WTC11 (cell line): ENCODE data around the gene METTL1. TPM values are rescaled to one million over a fixed set of nuclear protein-coding genes. Genes with fewer than 3 reads are reported as not detected.

ENCODE experiments used
- ATF1 ChIP-seq: sonication (generic); formaldehyde crosslinking; IDR thresholded peaks from 2 replicates; pipeline ENCODE4 v1.8.1; 2023; ENCODE audit warnings: mild to moderate bottlenecking, moderate library complexity, missing genetic modification reagents
- ATF3 ChIP-seq: sonication (generic); formaldehyde crosslinking; conservative IDR thresholded peaks from 2 replicates; pipeline ENCODE4 v1.8.1; 2022; ENCODE audit warnings: mild to moderate bottlenecking, missing genetic modification reagents
- CDX4 ChIP-seq: fragments of 250-450 bp; sonication (Bioruptor Pico); IDR thresholded peaks from 2 replicates; pipeline ENCODE4 v1.9.0; 2021; ENCODE audit warnings: moderate library complexity, mild to moderate bottlenecking, inconsistent platforms, borderline replicate concordance
- CREB1 ChIP-seq: sonication (generic); formaldehyde crosslinking; IDR thresholded peaks from 2 replicates; pipeline ENCODE4 v1.8.0; 2023; ENCODE audit warnings: mild to moderate bottlenecking, missing genetic modification reagents
- EMX1 ChIP-seq: fragments of 250-450 bp; sonication (Bioruptor Pico); IDR thresholded peaks from 2 replicates; pipeline ENCODE4 v1.8.0; 2021; ENCODE audit warnings: mild to moderate bottlenecking
- FOXJ3 ChIP-seq: sonication (generic); formaldehyde crosslinking; IDR thresholded peaks from 2 replicates; pipeline ENCODE4 v1.9.0; 2021; ENCODE audit warnings: missing genetic modification reagents, mild to moderate bottlenecking, borderline replicate concordance
- GABPB1 ChIP-seq: sonication (generic); formaldehyde crosslinking; IDR thresholded peaks from 2 replicates; pipeline ENCODE4 v1.8.1; 2023; ENCODE audit warnings: mild to moderate bottlenecking, missing genetic modification reagents
- HMGXB4 ChIP-seq: sonication (generic); formaldehyde crosslinking; IDR thresholded peaks from 2 replicates; pipeline ENCODE4 v1.8.1; 2023; ENCODE audit warnings: mild to moderate bottlenecking, moderate library complexity, missing genetic modification reagents
- IRF2 ChIP-seq: sonication (generic); formaldehyde crosslinking; IDR thresholded peaks from 2 replicates; pipeline ENCODE4 v1.8.0; 2022; ENCODE audit warnings: low read depth, missing genetic modification reagents, borderline replicate concordance
- KAT7 ChIP-seq: sonication (generic); formaldehyde crosslinking; IDR thresholded peaks from 2 replicates; pipeline ENCODE4 v1.8.1; 2023; ENCODE audit warnings: missing genetic modification reagents, mild to moderate bottlenecking, borderline replicate concordance
- MYBL2 ChIP-seq: sonication (generic); formaldehyde crosslinking; IDR thresholded peaks from 2 replicates; pipeline ENCODE4 v1.8.1; 2023; ENCODE audit warnings: mild to moderate bottlenecking, moderate library complexity, missing genetic modification reagents
- NFATC4 ChIP-seq: fragments of 250-450 bp; sonication (Bioruptor Pico); IDR thresholded peaks from 2 replicates; pipeline ENCODE4 v1.9.0; 2021; ENCODE audit warnings: mild to moderate bottlenecking
- NR3C1 ChIP-seq: sonication (generic); formaldehyde crosslinking; conservative IDR thresholded peaks from 2 replicates; pipeline ENCODE4 v1.8.1; 2023; ENCODE audit warnings: low read depth, mild to moderate bottlenecking, missing genetic modification reagents
- OVOL2 ChIP-seq: fragments of 250-450 bp; sonication (Bioruptor Pico); IDR thresholded peaks from 2 replicates; pipeline ENCODE4 v1.9.0; 2021; ENCODE audit warnings: mild to moderate bottlenecking, borderline replicate concordance
- PREB ChIP-seq: sonication (generic); formaldehyde crosslinking; IDR thresholded peaks from 2 replicates; pipeline ENCODE4 v1.8.1; 2022; ENCODE audit warnings: mild to moderate bottlenecking, missing genetic modification reagents, moderate library complexity, borderline replicate concordance
- RORB ChIP-seq: fragments of 250-450 bp; sonication (Bioruptor Pico); IDR thresholded peaks from 2 replicates; pipeline ENCODE4 v1.9.0; 2021; ENCODE audit warnings: mild to moderate bottlenecking
- ZBTB21 ChIP-seq: sonication (generic); formaldehyde crosslinking; IDR thresholded peaks from 2 replicates; pipeline ENCODE4 v1.8.1; 2023; ENCODE audit warnings: mild to moderate bottlenecking, missing genetic modification reagents, borderline replicate concordance
- ZBTB43 ChIP-seq: sonication (generic); formaldehyde crosslinking; IDR thresholded peaks from 2 replicates; pipeline ENCODE4 v1.8.1; 2023; ENCODE audit warnings: mild to moderate bottlenecking, missing genetic modification reagents
- ZNF263 ChIP-seq: sonication (generic); formaldehyde crosslinking; IDR thresholded peaks from 2 replicates; pipeline ENCODE4 v1.8.1; 2022; ENCODE audit warnings: low read depth, mild to moderate bottlenecking, moderate library complexity, missing genetic modification reagents
- ZNF281 ChIP-seq: sonication (generic); formaldehyde crosslinking; IDR thresholded peaks from 2 replicates; pipeline ENCODE4 v1.8.0; 2023; ENCODE audit warnings: mild to moderate bottlenecking, missing genetic modification reagents
- ZNF317 ChIP-seq: sonication (generic); formaldehyde crosslinking; IDR thresholded peaks from 2 replicates; pipeline ENCODE4 v1.8.1; 2023; ENCODE audit warnings: low read depth, mild to moderate bottlenecking, moderate library complexity, missing genetic modification reagents, borderline replicate concordance
- ZNF416 ChIP-seq: fragments of 250-450 bp; sonication (Bioruptor Pico); IDR thresholded peaks from 2 replicates; pipeline ENCODE4 v1.9.0; 2021; ENCODE audit warnings: mild to moderate bottlenecking, inconsistent platforms
- ZNF423 ChIP-seq: fragments of 250-450 bp; sonication (Bioruptor Pico); IDR thresholded peaks from 2 replicates; pipeline ENCODE4 v2.1.2; 2022; ENCODE audit warnings: mild to moderate bottlenecking, moderate library complexity
- ZNF512 ChIP-seq: sonication (generic); formaldehyde crosslinking; IDR thresholded peaks from 2 replicates; pipeline ENCODE4 v1.8.1; 2022; ENCODE audit warnings: missing genetic modification reagents, borderline replicate concordance
- total RNA-seq: library from RNA; stranded (reverse); gene quantifications from 3 replicates; pipeline ENCODE4 v1.2.3, GENCODE V29; 2021

The METTL1 gene
- total RNA-seq, 1 experiment from 2014 or later, result 25.5 TPM

GRCh38 chr12:57765003-57765697 is 6.8 kb downstream of the METTL1 start (continued):
- no peak for TF ChIP-seq ZNF512 (CRISPR knock-in tag)
- TF ChIP-seq GABPB1, result no peak
- TF ChIP-seq ATF1 (CRISPR knock-in tag), result no peak
- TF ChIP-seq MYBL2, result 0 out of 2 replicates have a peak, but pooled peaks have one; percentile 52
- no peak for TF ChIP-seq IRF2 (CRISPR knock-in tag)
- TF ChIP-seq ZNF281 (CRISPR knock-in tag), result no peak
- TF ChIP-seq HMGXB4 (CRISPR knock-in tag), result peak; percentile 88
- TF ChIP-seq RORB, result no peak
- no peak for TF ChIP-seq PREB (CRISPR knock-in tag)
- no peak for TF ChIP-seq CDX4 (CRISPR knock-in tag)
- no peak for TF ChIP-seq ZNF263 (CRISPR knock-in tag)
- no peak for TF ChIP-seq ZNF416 (CRISPR knock-in tag)
- TF ChIP-seq ZBTB21 (CRISPR knock-in tag), result no peak
- no peak for TF ChIP-seq ZNF423
- no peak for TF ChIP-seq CREB1 (CRISPR knock-in tag)
- TF ChIP-seq NFATC4 (CRISPR knock-in tag), result no peak
- TF ChIP-seq ZNF317 (CRISPR knock-in tag), result no peak
- TF ChIP-seq OVOL2 (CRISPR knock-in tag), result no peak
- TF ChIP-seq EMX1 (CRISPR knock-in tag), result no peak
- TF ChIP-seq KAT7 (CRISPR knock-in tag), result 0 out of 2 replicates have a peak, but pooled peaks have one; percentile 36
- TF ChIP-seq FOXJ3 (CRISPR knock-in tag), result no peak
- peak; percentile 26; the same call in 1 of the 2 replicates for TF ChIP-seq ZBTB43
- no peak for TF ChIP-seq NR3C1 (CRISPR knock-in tag)
- no peak for TF ChIP-seq ATF3 (CRISPR knock-in tag)
- TF ChIP-seq, all 79 proteins: peak for 12
